OCI-LY1 (cell line): ENCODE results near the gene DPRX.

ENCODE experiments used
- CTCF ChIP-seq: fragments of 200-600 bp; sonication (generic), shearing (Covaris generic); IDR thresholded peaks from 2 replicates; pipeline ENCODE4 v1.5.1; 2017; ENCODE audit warnings: mild to moderate bottlenecking, antibody characterized with exemption, low read length, moderate library complexity, mixed read lengths
- EZH2 ChIP-seq: fragments of 200-600 bp; sonication (generic), shearing (Covaris generic); IDR thresholded peaks from 2 replicates; pipeline ENCODE4 v1.8.0; 2017; ENCODE audit warnings: borderline replicate concordance, mixed run types, mild to moderate bottlenecking, antibody characterized with exemption, low read length, moderate library complexity, mixed read lengths

GRCh38 chr19:53659292-53659691, 27.5 kb downstream of the DPRX start:
- TF ChIP-seq CTCF: peak; percentile 18; the same call in 1 of the 2 replicates
- TF ChIP-seq EZH2: no peak
